Naive thymus-derived CD4-positive, alpha-beta T cell (primary cell): Measurements from ENCODE around the gene DKC1. TPM values are rescaled to one million over a fixed set of nuclear protein-coding genes. Genes with fewer than 3 reads are reported as not detected.
"Not testable (repeated sequence)": the region's sequence is repeated elsewhere in the genome, so short reads cannot be mapped to it uniquely, and the experiment has no call there.

Experiments
- ATAC-seq: fragments of 150-1000 bp; cut with Tn5 transposase; 2 replicates; pipeline ENCODE4 v1.10.0; 2021; ENCODE audit warnings: mild to moderate bottlenecking, moderate library complexity
- CTCF ChIA-PET: fragments of 350-600 bp; sonication (Branson Sonifier 250); formaldehyde crosslinking; loops from one replicate; lab custom pipeline; 2021; ENCODE audit warnings: antibody characterized with exemption; lab: Charles Lee
- POLR2A ChIA-PET: fragments of 350-600 bp; sonication (Branson Sonifier 250); formaldehyde crosslinking; loops from one replicate; lab custom pipeline; 2021; ENCODE audit warnings: antibody characterized with exemption, inconsistent platforms; lab: Charles Lee
- DNase-seq, 9 donors: peaks; one replicate each; pipeline versions ENCODE4 v3.0.0 to v3.0.0-alpha.2; 2020 to 2022; ENCODE audit warnings: mixed read lengths in 1 of 9
- H3K27ac ChIP-seq: one replicate; pipeline ENCODE4 v1.7.0; 2013; ENCODE audit warnings: mild to moderate bottlenecking, low read depth, low read length, moderate library complexity
- H3K27me3 ChIP-seq, 2 donors: one replicate each; pipeline ENCODE4 v1.7.0; 2013; ENCODE audit warnings: low read length in 2 of 2, mild to moderate bottlenecking in 2 of 2, moderate library complexity in 2 of 2; ENCODE audit not compliant: control insufficient read depth in 2 of 2, insufficient read depth in 2 of 2
- H3K36me3 ChIP-seq, 3 experiments: 1 replicate in 2 of 3; 2 replicates in 1 of 3; pipeline ENCODE4 v1.7.0; 2013; ENCODE audit warnings: low read length in 3 of 3, mild to moderate bottlenecking in 3 of 3, moderate library complexity in 1 of 3; ENCODE audit not compliant: insufficient read depth in 3 of 3, control insufficient read depth in 2 of 3
- H3K4me1 ChIP-seq, 2 donors: one replicate each; pipeline ENCODE4 v1.7.0; 2013; ENCODE audit warnings: low read length in 2 of 2, mild to moderate bottlenecking in 2 of 2, moderate library complexity in 1 of 2; ENCODE audit not compliant: control insufficient read depth in 2 of 2, insufficient read depth in 2 of 2
- H3K4me3 ChIP-seq: 2 replicates; pipeline ENCODE4 v1.7.0; 2013; ENCODE audit warnings: mild to moderate bottlenecking, low read length
- H3K9me3 ChIP-seq, 3 experiments: 1 replicate in 2 of 3; 2 replicates in 1 of 3; pipeline ENCODE4 v1.7.0; 2013; ENCODE audit warnings: low read length in 3 of 3; ENCODE audit not compliant: control insufficient read depth in 2 of 3
- H3K27ac Mint-ChIP-seq, 9 donors: one replicate each; pipeline ENCODE4 v1.8.0; 2020 to 2022; ENCODE audit warnings: mixed read lengths in 9 of 9, mild to moderate bottlenecking in 8 of 9, moderate library complexity in 5 of 9, inconsistent platforms in 2 of 9
- H3K27me3 Mint-ChIP-seq, 5 donors: one replicate each; pipeline ENCODE4 v1.8.0; 2021 to 2022; ENCODE audit warnings: mixed read lengths in 5 of 5, mild to moderate bottlenecking in 1 of 5
- H3K36me3 Mint-ChIP-seq, 5 donors: one replicate each; pipeline ENCODE4 v1.8.0; 2020 to 2022; ENCODE audit warnings: mixed read lengths in 5 of 5, mild to moderate bottlenecking in 3 of 5, inconsistent platforms in 1 of 5
- H3K4me1 Mint-ChIP-seq, 7 donors: one replicate each; pipeline ENCODE4 v1.8.0; 2020 to 2022; ENCODE audit warnings: mixed read lengths in 7 of 7, mild to moderate bottlenecking in 3 of 7, inconsistent platforms in 1 of 7
- H3K4me3 Mint-ChIP-seq, 10 donors: one replicate each; pipeline ENCODE4 v1.8.0; 2020 to 2022; ENCODE audit warnings: mild to moderate bottlenecking in 10 of 10, mixed read lengths in 10 of 10, moderate library complexity in 6 of 10, inconsistent platforms in 2 of 10
- H3K9me3 Mint-ChIP-seq, 11 donors: one replicate each; pipeline ENCODE4 v1.8.0; 2020 to 2022; ENCODE audit warnings: mixed read lengths in 11 of 11, mild to moderate bottlenecking in 4 of 11, inconsistent platforms in 1 of 11, moderate library complexity in 1 of 11
- intact Hi-C, 2 donors: fragments of 100-400 bp; cut with micrococcal nuclease; formaldehyde crosslinking; loops; one replicate each; pipeline ENCODE4 v1.15.1; 2023
- polyA plus RNA-seq, 2 donors: library from polyadenylated mRNA; unstranded; fragments of 300-500 nt; fragmentation: Illumina TruSeq; gene quantifications; one replicate each; pipeline ENCODE4 v1.2.3, GENCODE V29; 2021
- total RNA-seq, 6 experiments: library from RNA in 5 of 6; stranded (reverse) in 5 of 6; gene quantifications; 1 replicate in 5 of 6; 2 replicates in 1 of 6; pipeline ENCODE4 v1.2.3 and lab custom pipeline; 2021 to 2026

DKC1 gene
- total and polyA plus RNA-seq, 7 experiments from 2014 or later = 35.4 to 75.0 (median 64.9) TPM

GRCh38 chrX:154816326-154816898 is 53.7 kb downstream of the DKC1 start:
- intact Hi-C loops, H3K36me3 Mint-ChIP-seq, H3K36me3 ChIP-seq, ATAC-seq, H3K9me3 Mint-ChIP-seq, H3K27ac Mint-ChIP-seq, H3K27me3 ChIP-seq, H3K27ac ChIP-seq, H3K4me3 ChIP-seq, DNase-seq, H3K4me1 Mint-ChIP-seq, H3K4me1 ChIP-seq, CTCF ChIA-PET, H3K4me3 Mint-ChIP-seq, POLR2A ChIA-PET, H3K9me3 ChIP-seq: not testable (repeated sequence)
- peaks cover 0 to 27% (median 0%) of the 10 kb centered on the region in 5 donors for H3K27me3 Mint-ChIP-seq

- H3K9me3 Mint-ChIP-seq, H3K4me3 ChIP-seq, H3K27ac ChIP-seq, POLR2A ChIA-PET, H3K27ac Mint-ChIP-seq, DNase-seq, H3K36me3 Mint-ChIP-seq, H3K4me1 Mint-ChIP-seq, H3K27me3 ChIP-seq, H3K4me1 ChIP-seq, ATAC-seq, H3K9me3 ChIP-seq, intact Hi-C loops, CTCF ChIA-PET, H3K36me3 ChIP-seq, H3K4me3 Mint-ChIP-seq: not testable (repeated sequence)
- peaks cover 0 to 25% (median 0%) of the 10 kb centered on the region in 5 donors for H3K27me3 Mint-ChIP-seq
These were observed 54.5 kb downstream of the DKC1 start for GRCh38 chrX:154817048-154817618.

- H3K4me3 ChIP-seq = no peak overlapping the region
- CTCF ChIA-PET = no interaction called here
- Mint-ChIP-seq H3K27me3 (peaks cover 0 to 14% (median 0%) of the 10 kb centered on the region in 5 donors), H3K4me1 (peaks cover 0 to 2% (median 0%) of the 10 kb centered on the region in 7 donors), H3K27ac (peak overlapping the region in 1 of 9 donors; percentile 67), H3K4me3 (no peak overlapping the region), H3K9me3 (no peaks in the 10 kb centered on the region), H3K36me3 (no peaks in the 10 kb centered on the region)
- H3K4me1 ChIP-seq = no peaks in the 10 kb centered on the region
- H3K27ac ChIP-seq = no peak overlapping the region
- no peaks in the 10 kb centered on the region for H3K36me3 ChIP-seq
- DNase-seq (no peak), ATAC-seq (no peak)
- intact Hi-C loops = no loop called here
- H3K27me3 ChIP-seq = no peaks in the 10 kb centered on the region
- no peaks in the 10 kb centered on the region for H3K9me3 ChIP-seq
- POLR2A ChIA-PET = interaction anchor here (0.6 kb wide), 1 partner anchor 22 kb away, joined by 3 read pairs; no protein-coding TSS in a partner anchor
These were observed 56.5 kb downstream of the DKC1 start for GRCh38 chrX:154818916-154819770.

GRCh38 chrX:154819771-154820341 is 57.2 kb downstream of the DKC1 start:
- no peak overlapping the region for H3K27ac Mint-ChIP-seq
- no peaks in the 10 kb centered on the region for H3K9me3 Mint-ChIP-seq

GRCh38 chrX:154821523-154821922 is 58.9 kb downstream of the DKC1 start:
- Histone ChIP-seq H3K27ac (no peak overlapping the region), H3K36me3 (no peaks in the 10 kb centered on the region), H3K27me3 (no peaks in the 10 kb centered on the region), H3K9me3 (no peaks in the 10 kb centered on the region), H3K4me1 (no peaks in the 10 kb centered on the region), H3K4me3 (no peak overlapping the region)
- Mint-ChIP-seq H3K4me3 (no peak overlapping the region), H3K4me1 (peaks cover 0 to 2% (median 0%) of the 10 kb centered on the region in 7 donors), H3K9me3 (no peaks in the 10 kb centered on the region), H3K27ac (no peak overlapping the region), H3K36me3 (no peaks in the 10 kb centered on the region), H3K27me3 (peaks cover 0 to 7% (median 0%) of the 10 kb centered on the region in 5 donors)
- ChIA-PET POLR2A (no interaction called here), CTCF (no interaction called here)
- DNase-seq (no peak), ATAC-seq (no peak)
- intact Hi-C loops = no loop called here

More at GRCh38 chrX:154819771-154820341, 57.2 kb downstream of the DKC1 start:
- Histone ChIP-seq H3K9me3 (no peaks in the 10 kb centered on the region), H3K27ac (no peak overlapping the region), H3K27me3 (no peaks in the 10 kb centered on the region), H3K4me1 (no peaks in the 10 kb centered on the region), H3K4me3 (no peak overlapping the region), H3K36me3 (no peaks in the 10 kb centered on the region)
- Mint-ChIP-seq H3K4me1 (peaks cover 0 to 2% (median 0%) of the 10 kb centered on the region in 7 donors), H3K36me3 (no peaks in the 10 kb centered on the region), H3K4me3 (no peak overlapping the region), H3K27me3 (peaks cover 0 to 10% (median 0%) of the 10 kb centered on the region in 5 donors)
- intact Hi-C loops = no loop called here
- DNase-seq (no peak), ATAC-seq (no peak)
- ChIA-PET POLR2A (interaction anchor here (0.6 kb wide), 1 partner anchor 23 kb away, joined by 3 read pairs; no protein-coding TSS in a partner anchor), CTCF (no interaction called here)

- intact Hi-C loops = no loop called here
- DNase-seq (no peak), ATAC-seq (no peak)
- POLR2A ChIA-PET = no interaction called here
- H3K4me3 ChIP-seq = no peak overlapping the region
- H3K4me1 ChIP-seq = no peaks in the 10 kb centered on the region
- no peaks in the 10 kb centered on the region for H3K36me3 ChIP-seq
- no peaks in the 10 kb centered on the region for H3K9me3 Mint-ChIP-seq
- H3K4me1 Mint-ChIP-seq = peaks cover 0 to 2% (median 0%) of the 10 kb centered on the region in 7 donors
- H3K27me3 ChIP-seq = no peaks in the 10 kb centered on the region
- H3K27me3 Mint-ChIP-seq = peaks cover 0 to 7% (median 0%) of the 10 kb centered on the region in 5 donors
- H3K9me3 ChIP-seq = no peaks in the 10 kb centered on the region
- no peak overlapping the region for H3K27ac Mint-ChIP-seq
- no peaks in the 10 kb centered on the region for H3K36me3 Mint-ChIP-seq
- no peak overlapping the region for H3K4me3 Mint-ChIP-seq
- CTCF ChIA-PET = no interaction called here
- H3K27ac ChIP-seq = no peak overlapping the region
These were observed 59.4 kb downstream of the DKC1 start for GRCh38 chrX:154822029-154822428.
